Upper lobe of left lung (tissue), 6 donors: ENCODE measurements around the gene SCGB1C2. TPM values are rescaled to one million over a fixed set of nuclear protein-coding genes. Genes with fewer than 3 reads are reported as not detected.

ENCODE experiments used
- ATAC-seq, 2 donors: fragments of 200-7000 bp; cut with Tn5 transposase; one replicate each; pipeline ENCODE4 v1.9.1; 2022; ENCODE audit warnings: mild to moderate bottlenecking in 2 of 2, moderate library complexity in 2 of 2; ENCODE audit not compliant: low FRiP score in 2 of 2
- DNase-seq, 2 donors: peaks; one replicate each; pipeline ENCODE4 v3.0.0-alpha.2; 2019 to 2020
- H3K27ac ChIP-seq, 4 donors: fragments of 200-600 bp; sonication (generic); one replicate each; pipeline ENCODE4 v1.5.1; 2016 to 2019
- H3K27me3 ChIP-seq, 4 donors: fragments of 200-600 bp; sonication (generic); one replicate each; pipeline ENCODE4 v1.5.1; 2017 to 2019
- H3K36me3 ChIP-seq, 4 donors: fragments of 200-600 bp; sonication (generic); one replicate each; pipeline ENCODE4 v1.5.1; 2016 to 2019
- H3K4me1 ChIP-seq, 4 donors: fragments of 200-600 bp; sonication (generic); one replicate each; pipeline ENCODE4 v1.5.1; 2018 to 2019
- H3K4me3 ChIP-seq, 4 donors: fragments of 200-600 bp; sonication (generic); one replicate each; pipeline ENCODE4 v1.5.1; 2017 to 2019; ENCODE audit warnings: mild to moderate bottlenecking in 2 of 4, moderate library complexity in 1 of 4
- H3K9me3 ChIP-seq, 4 donors: fragments of 200-600 bp; sonication (generic); one replicate each; pipeline ENCODE4 v1.5.1; 2018 to 2019
- EP300 ChIP-seq, 4 donors: sonication (generic); formaldehyde crosslinking; IDR thresholded peaks; one replicate each; pipeline ENCODE4 v1.5.1; 2017; ENCODE audit warnings: antibody characterized with exemption in 4 of 4, control low read depth in 2 of 4
- POLR2A ChIP-seq, 4 donors: fragments of 450-650 bp; IDR thresholded peaks; one replicate each; pipeline ENCODE4 v1.5.1; 2016 to 2017; ENCODE audit warnings: antibody characterized with exemption in 4 of 4, mild to moderate bottlenecking in 2 of 4
- POLR2AphosphoS5 ChIP-seq, 2 donors: sonication (generic); formaldehyde crosslinking; IDR thresholded peaks; one replicate each; pipeline ENCODE4 v1.5.1; 2017; ENCODE audit warnings: antibody characterized with exemption in 2 of 2
- WGBS, 2 donors: methylation state at CpG; one replicate each; pipeline ENCODE4 v1.1.5; 2017 to 2018; 5-methylcytosine and 5-hydroxymethylcytosine counted together
- total RNA-seq, 6 donors: library from RNA; depleted of rRNA in 4 of 6; stranded (reverse); fragments of >200 nt in 4 of 6; gene quantifications; one replicate each; pipeline versions ENCODE4 v1.1.0 to v1.2.1, GENCODE V29; 2016 to 2021
- TF ChIP-seq, protein P1 (sequence below), 6 experiments: fragments of 450-650 bp in 4 of 6; fragments of 200-600 bp in 2 of 6; sonication (generic) in 2 of 6; IDR thresholded peaks; one replicate each; pipeline ENCODE4 v1.5.1; 2016 to 2019; ENCODE audit warnings: antibody characterized with exemption in 6 of 6
- donor health status: DM: no; HTN: no; CAD: no; lungs with moderate emphysema.
- donor health status: DM: no; HTN: yes; CAD: no; lungs with severe emphysema.

The SCGB1C2 gene
- total RNA-seq, 6 donors from 2014 or later, result not detected

DNA sequence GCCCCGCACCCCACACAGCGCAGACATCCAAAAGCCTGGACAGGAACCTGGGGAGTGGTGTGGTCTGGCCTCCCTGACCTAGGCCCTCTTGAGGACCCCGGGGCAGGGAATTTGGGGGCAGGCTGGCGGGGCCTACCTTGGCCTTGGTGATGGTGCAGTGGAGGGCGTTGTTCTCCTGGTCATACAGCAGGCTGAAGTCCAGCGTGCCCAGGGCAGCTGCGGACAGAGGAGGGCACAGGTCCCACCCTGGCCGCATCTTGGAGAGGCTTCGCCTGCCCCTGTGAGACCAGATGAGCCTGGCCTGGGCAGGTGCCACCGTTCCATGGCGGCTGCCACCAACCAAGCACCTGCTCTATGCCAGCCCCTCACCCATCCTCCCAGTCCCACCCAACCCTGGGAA is 35.0 kb downstream of the SCGB1C2 start:
- TF ChIP-seq EP300 (IDR thresholded peaks at IDR 0.05) (no peak), POLR2AphosphoS5 (IDR thresholded peaks at IDR 0.05) (no peak), POLR2A (IDR thresholded peaks at IDR 0.05) (no peak)
- TF ChIP-seq, protein P1, sequence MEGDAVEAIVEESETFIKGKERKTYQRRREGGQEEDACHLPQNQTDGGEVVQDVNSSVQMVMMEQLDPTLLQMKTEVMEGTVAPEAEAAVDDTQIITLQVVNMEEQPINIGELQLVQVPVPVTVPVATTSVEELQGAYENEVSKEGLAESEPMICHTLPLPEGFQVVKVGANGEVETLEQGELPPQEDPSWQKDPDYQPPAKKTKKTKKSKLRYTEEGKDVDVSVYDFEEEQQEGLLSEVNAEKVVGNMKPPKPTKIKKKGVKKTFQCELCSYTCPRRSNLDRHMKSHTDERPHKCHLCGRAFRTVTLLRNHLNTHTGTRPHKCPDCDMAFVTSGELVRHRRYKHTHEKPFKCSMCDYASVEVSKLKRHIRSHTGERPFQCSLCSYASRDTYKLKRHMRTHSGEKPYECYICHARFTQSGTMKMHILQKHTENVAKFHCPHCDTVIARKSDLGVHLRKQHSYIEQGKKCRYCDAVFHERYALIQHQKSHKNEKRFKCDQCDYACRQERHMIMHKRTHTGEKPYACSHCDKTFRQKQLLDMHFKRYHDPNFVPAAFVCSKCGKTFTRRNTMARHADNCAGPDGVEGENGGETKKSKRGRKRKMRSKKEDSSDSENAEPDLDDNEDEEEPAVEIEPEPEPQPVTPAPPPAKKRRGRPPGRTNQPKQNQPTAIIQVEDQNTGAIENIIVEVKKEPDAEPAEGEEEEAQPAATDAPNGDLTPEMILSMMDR (IDR thresholded peaks at IDR 0.05), result no peak
- DNase-seq (peak in 1 of 2 donors; percentile 56), ATAC-seq (no peak)
- Histone ChIP-seq H3K4me1 (no peaks in the 10 kb centered on the region), H3K27ac (no peak overlapping the region), H3K4me3 (no peak overlapping the region), H3K27me3 (no peaks in the 10 kb centered on the region), H3K9me3 (no peaks in the 10 kb centered on the region), H3K36me3 (no peaks in the 10 kb centered on the region)
- 40 to 90% methylated on average over 2 to 11 of the region's 11 CpGs for WGBS, 2 donors

DNA sequence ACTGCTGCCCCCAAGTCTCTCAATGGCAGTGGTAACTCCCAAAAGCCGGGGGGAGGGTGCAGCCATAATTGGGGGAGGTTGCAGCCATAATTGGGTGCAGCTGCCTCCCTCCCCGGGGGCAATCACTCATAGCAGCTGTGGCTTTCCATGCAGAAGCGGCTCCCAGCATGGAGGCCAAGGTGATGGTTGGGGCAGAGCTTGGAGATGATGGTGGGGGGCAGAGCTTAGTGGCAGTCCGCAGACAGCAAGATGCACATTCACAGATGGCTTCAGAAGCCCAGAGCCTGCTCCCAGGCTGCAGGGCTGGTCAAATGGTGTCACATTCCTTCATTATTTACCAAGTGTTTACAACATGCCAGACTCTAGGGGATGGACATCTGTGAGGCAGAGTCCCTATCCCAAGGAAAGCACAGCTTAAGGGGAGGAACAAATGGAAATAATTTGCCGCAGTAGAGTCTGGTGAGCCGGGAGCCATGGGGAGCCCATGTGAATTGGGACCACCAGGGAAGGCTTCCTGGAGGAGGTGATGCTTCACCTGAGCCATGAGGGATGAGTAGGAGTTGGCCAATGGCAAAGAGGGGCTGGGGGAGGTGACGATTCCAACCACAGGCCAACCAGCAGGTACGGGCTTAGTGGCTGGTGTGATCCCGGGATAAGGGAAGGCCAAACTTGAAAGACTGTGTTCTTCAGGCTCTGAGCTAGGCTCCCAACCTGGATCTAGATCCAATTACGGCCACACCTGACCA is 36.0 kb downstream of the SCGB1C2 start:
- no peak for TF ChIP-seq POLR2A (IDR thresholded peaks at IDR 0.05)
- TF ChIP-seq, protein P1 (IDR thresholded peaks at IDR 0.05), result no peak
- no peak for TF ChIP-seq EP300 (IDR thresholded peaks at IDR 0.05)
- TF ChIP-seq POLR2AphosphoS5 (IDR thresholded peaks at IDR 0.05), result no peak
- no peaks in the 10 kb centered on the region for H3K4me1 ChIP-seq
- no peak overlapping the region for H3K4me3 ChIP-seq
- H3K27ac ChIP-seq, result no peak overlapping the region
- no peaks in the 10 kb centered on the region for H3K36me3 ChIP-seq
- DNase-seq, result no peak
- H3K27me3 ChIP-seq, result no peaks in the 10 kb centered on the region
- WGBS, 2 donors, result 76 to 90% methylated on average over 10 of the region's 10 CpGs
- H3K9me3 ChIP-seq, result no peaks in the 10 kb centered on the region
- no peak for ATAC-seq

DNA sequence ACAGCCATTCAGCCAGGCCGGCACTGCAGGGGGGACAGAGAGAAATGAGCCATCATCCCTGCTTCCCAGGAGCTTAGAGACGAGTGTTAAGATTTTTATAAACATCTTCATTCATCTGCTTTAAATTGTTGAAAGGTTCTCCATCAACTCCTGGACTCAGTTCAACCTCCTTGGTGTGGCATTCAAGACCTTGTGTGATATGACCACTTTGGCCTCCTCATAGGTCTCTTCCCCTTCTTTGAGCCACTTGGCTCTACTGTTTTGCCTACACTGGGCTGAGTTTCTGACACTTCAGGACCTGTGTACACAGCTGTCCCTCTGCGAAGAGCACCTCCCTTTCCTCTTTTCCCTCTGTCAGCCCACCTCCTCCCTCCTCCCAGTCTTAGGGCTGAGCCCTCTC is 39.8 kb downstream of the SCGB1C2 start:
- TF ChIP-seq, protein P1 (IDR thresholded peaks at IDR 0.05), result no peak
- TF ChIP-seq POLR2A (IDR thresholded peaks at IDR 0.05), result no peak
- no peak for TF ChIP-seq POLR2AphosphoS5 (IDR thresholded peaks at IDR 0.05)
- TF ChIP-seq EP300 (IDR thresholded peaks at IDR 0.05), result no peak

DNA sequence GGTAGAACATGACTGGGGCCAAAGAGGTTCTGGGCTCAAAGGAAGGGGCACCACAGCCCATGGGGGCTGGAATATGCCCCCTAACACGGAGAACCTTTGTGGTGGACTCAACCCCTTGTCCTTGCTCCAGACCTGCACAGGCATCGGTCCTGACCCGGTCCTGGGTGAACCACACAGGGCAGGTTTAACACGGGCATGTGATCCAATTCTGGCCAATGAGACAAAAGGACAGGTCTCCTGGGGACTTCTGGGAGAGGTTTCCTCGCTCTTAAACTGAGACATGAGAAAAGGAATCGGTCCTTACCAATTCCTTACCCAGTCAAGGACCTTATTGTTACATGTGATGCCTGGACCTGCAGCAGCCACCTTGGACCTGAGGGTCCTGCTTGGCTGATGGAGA is 40.4 kb downstream of the SCGB1C2 start:
- TF ChIP-seq, protein P1 (IDR thresholded peaks at IDR 0.05), result no peak
- TF ChIP-seq POLR2A (IDR thresholded peaks at IDR 0.05) (no peak), POLR2AphosphoS5 (IDR thresholded peaks at IDR 0.05) (no peak), EP300 (IDR thresholded peaks at IDR 0.05) (no peak)
- H3K27ac ChIP-seq, result no peak overlapping the region
- H3K4me3 ChIP-seq, result no peak overlapping the region
- WGBS, 2 donors, result 80 to 97% methylated on average over 2 to 6 of the region's 6 CpGs
- H3K36me3 ChIP-seq, result no peaks in the 10 kb centered on the region
- H3K27me3 ChIP-seq, result peaks cover 2 to 20% (median 12%) of the 10 kb centered on the region in 4 donors
- no peak for ATAC-seq
- no peak for DNase-seq
- H3K9me3 ChIP-seq, result no peaks in the 10 kb centered on the region
- H3K4me1 ChIP-seq, result peaks cover 19 to 35% (median 23%) of the 10 kb centered on the region in 4 donors

More for the DNA sequence above, 39.8 kb downstream of the SCGB1C2 start:
- WGBS, 2 donors, result 73 to 86% methylated on average over 3 of the region's 3 CpGs
- Histone ChIP-seq H3K27ac (no peak overlapping the region), H3K36me3 (no peaks in the 10 kb centered on the region), H3K9me3 (no peaks in the 10 kb centered on the region), H3K27me3 (peaks cover 2 to 20% (median 12%) of the 10 kb centered on the region in 4 donors), H3K4me1 (peaks cover 14 to 29% (median 20%) of the 10 kb centered on the region in 4 donors), H3K4me3 (no peak overlapping the region)
- ATAC-seq, result no peak
- DNase-seq, result no peak
